Peyer's patch (tissue), 4 donors: ENCODE data around the gene RAPGEF1.

ENCODE experiments used
- POLR2A ChIP-seq, 2 donors: fragments of 450-650 bp; IDR thresholded peaks; one replicate each; pipeline ENCODE4 v1.5.1; 2017; ENCODE audit warnings: antibody characterized with exemption in 2 of 2, mild to moderate bottlenecking in 2 of 2, moderate library complexity in 2 of 2
- TF ChIP-seq, protein P1 (sequence below), 6 experiments: fragments of 450-650 bp in 4 of 6; fragments of 200-600 bp in 2 of 6; sonication (generic) in 1 of 6; IDR thresholded peaks; one replicate each; pipeline ENCODE4 v1.5.1; 2017 to 2019; ENCODE audit warnings: antibody characterized with exemption in 6 of 6, mild to moderate bottlenecking in 3 of 6, moderate library complexity in 1 of 6

DNA sequence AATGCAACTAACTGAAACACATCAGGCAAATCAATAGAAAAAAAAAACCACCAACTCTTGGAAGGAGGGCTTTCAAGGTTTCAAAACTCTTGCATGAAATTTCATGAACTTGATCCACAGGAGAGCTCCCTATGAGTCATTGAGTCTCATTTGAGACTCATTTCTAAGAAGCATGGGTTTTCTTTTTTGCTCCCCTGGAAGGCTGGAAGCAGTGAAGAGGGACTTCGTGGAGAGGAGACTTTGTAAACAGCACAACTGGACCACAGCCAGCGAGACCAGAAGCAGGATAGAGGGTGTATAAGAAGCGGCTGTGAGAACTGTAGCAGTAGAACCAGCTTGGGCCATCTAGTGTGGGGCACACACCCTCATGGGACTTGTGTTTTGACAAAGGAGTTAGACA is 41.2 kb upstream of the RAPGEF1 start:
- TF ChIP-seq, protein P1, sequence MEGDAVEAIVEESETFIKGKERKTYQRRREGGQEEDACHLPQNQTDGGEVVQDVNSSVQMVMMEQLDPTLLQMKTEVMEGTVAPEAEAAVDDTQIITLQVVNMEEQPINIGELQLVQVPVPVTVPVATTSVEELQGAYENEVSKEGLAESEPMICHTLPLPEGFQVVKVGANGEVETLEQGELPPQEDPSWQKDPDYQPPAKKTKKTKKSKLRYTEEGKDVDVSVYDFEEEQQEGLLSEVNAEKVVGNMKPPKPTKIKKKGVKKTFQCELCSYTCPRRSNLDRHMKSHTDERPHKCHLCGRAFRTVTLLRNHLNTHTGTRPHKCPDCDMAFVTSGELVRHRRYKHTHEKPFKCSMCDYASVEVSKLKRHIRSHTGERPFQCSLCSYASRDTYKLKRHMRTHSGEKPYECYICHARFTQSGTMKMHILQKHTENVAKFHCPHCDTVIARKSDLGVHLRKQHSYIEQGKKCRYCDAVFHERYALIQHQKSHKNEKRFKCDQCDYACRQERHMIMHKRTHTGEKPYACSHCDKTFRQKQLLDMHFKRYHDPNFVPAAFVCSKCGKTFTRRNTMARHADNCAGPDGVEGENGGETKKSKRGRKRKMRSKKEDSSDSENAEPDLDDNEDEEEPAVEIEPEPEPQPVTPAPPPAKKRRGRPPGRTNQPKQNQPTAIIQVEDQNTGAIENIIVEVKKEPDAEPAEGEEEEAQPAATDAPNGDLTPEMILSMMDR (IDR thresholded peaks at IDR 0.05): no peak
- TF ChIP-seq POLR2A (IDR thresholded peaks at IDR 0.05): no peak
